PC-9 (cell line): Measurements from ENCODE around the gene NF1.

Experiments used
- CTCF ChIP-seq: fragments of 200-600 bp; sonication (generic); conservative IDR thresholded peaks from 2 replicates; pipeline ENCODE4 v1.6.1; 2017; ENCODE audit warnings: mixed run types, antibody characterized with exemption, mild to moderate bottlenecking, moderate library complexity
- EZH2 ChIP-seq: fragments of 200-600 bp; sonication (generic); IDR thresholded peaks from 2 replicates; pipeline ENCODE4 v1.8.0; 2017; ENCODE audit warnings: antibody characterized with exemption, low read depth

GRCh38 chr17:31299624-31300023, 204.8 kb downstream of the NF1 start:
- TF ChIP-seq CTCF (no peak), EZH2 (no peak)
